Activated T-helper 1 cell treated with anti-CD3 and anti-CD28 coated beads, Interleukin-12 subunit alpha, Interleukin-12 subunit beta, Interleukin-2, Interleukin-4 antibody, amounts not matched to agents 30 ng/mL and 10 ng/mL and 1 ng/mL, durations not matched to agents 14 hours and 24 hours and 36 hours (primary cell): Measurements from ENCODE around the gene BRF1. TPM values are rescaled to one million over a fixed set of nuclear protein-coding genes. Genes with fewer than 3 reads are reported as not detected.

Experiments
- DNase-seq: peaks from one replicate; pipeline ENCODE4 v3.0.0; 2021; ENCODE audit warnings: low spot score
- H3K27ac Mint-ChIP-seq: one replicate; pipeline ENCODE4 v1.8.0; 2021; ENCODE audit warnings: mild to moderate bottlenecking, mixed read lengths
- H3K27me3 Mint-ChIP-seq: one replicate; pipeline ENCODE4 v1.8.0; 2022; ENCODE audit warnings: mild to moderate bottlenecking, moderate library complexity, mixed read lengths; ENCODE audit not compliant: insufficient read depth
- H3K36me3 Mint-ChIP-seq: one replicate; pipeline ENCODE4 v1.8.0; 2021; ENCODE audit warnings: low read depth, mixed read lengths
- H3K4me1 Mint-ChIP-seq: one replicate; pipeline ENCODE4 v1.8.0; 2021; ENCODE audit warnings: low read depth, mixed read lengths
- H3K4me3 Mint-ChIP-seq: one replicate; pipeline ENCODE4 v1.8.0; 2021; ENCODE audit warnings: mild to moderate bottlenecking, moderate library complexity, mixed read lengths
- H3K9me3 Mint-ChIP-seq: one replicate; pipeline ENCODE4 v1.8.0; 2021; ENCODE audit warnings: mixed read lengths
- intact Hi-C: fragments of 100-400 bp; cut with micrococcal nuclease; formaldehyde crosslinking; loops from one replicate; pipeline ENCODE4 v1.15.1; 2024
- total RNA-seq: library from RNA; stranded (reverse); gene quantifications from 2 replicates; pipeline ENCODE4 v1.2.3, GENCODE V29; 2022

The BRF1 gene
- total RNA-seq, 1 donor from 2014 or later: 46.9 TPM

DNA sequence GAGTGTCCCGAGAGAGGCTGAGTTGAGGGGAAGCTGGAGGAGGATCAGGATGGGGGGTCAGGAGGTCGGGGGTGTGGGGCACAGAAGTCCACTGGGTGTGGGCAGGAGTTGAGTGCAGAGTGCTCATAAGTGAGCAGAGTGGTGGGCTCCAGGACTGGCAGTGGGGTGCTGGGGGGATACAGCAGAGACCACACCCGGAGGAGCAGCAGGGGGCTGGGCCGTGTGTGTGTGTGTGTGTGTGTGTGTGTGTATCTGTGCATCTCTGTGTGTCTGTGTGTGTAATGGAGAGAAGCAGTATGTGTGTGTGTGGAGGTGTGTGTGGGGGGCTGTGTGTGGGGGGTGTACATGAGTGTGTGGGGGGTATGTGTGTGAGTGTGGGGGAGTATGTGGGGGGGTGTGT is 114.8 kb downstream of the BRF1 start:
- Mint-ChIP-seq H3K4me1 (no peaks in the 10 kb centered on the region), H3K27ac (no peak overlapping the region), H3K27me3 (peaks cover 24% of the 10 kb centered on the region), H3K36me3 (peaks cover 1% of the 10 kb centered on the region), H3K4me3 (no peak overlapping the region), H3K9me3 (no peaks in the 10 kb centered on the region)
- intact Hi-C loops: loop anchor here (5.0 to 10.0 kb wide), 2 partner anchors 59 to 94 kb away; partner anchors contain the start of gene BTBD6
- no peak for DNase-seq

- intact Hi-C loops: loop anchor here (5.0 to 10.0 kb wide), 2 partner anchors 60 to 93 kb away; partner anchors contain the start of gene BTBD6
- Mint-ChIP-seq H3K27ac (no peak overlapping the region), H3K9me3 (no peaks in the 10 kb centered on the region), H3K27me3 (peaks cover 23% of the 10 kb centered on the region), H3K36me3 (peaks cover 1% of the 10 kb centered on the region), H3K4me1 (peaks cover under 1% of the 10 kb centered on the region), H3K4me3 (no peak overlapping the region)
- DNase-seq: no peak
These were observed 115.8 kb downstream of the BRF1 start for GRCh38 chr14:105185001-105185400.

GRCh38 chr14:105184461-105184860 is 116.3 kb downstream of the BRF1 start:
- Mint-ChIP-seq H3K27me3 (peaks cover 20% of the 10 kb centered on the region), H3K9me3 (no peaks in the 10 kb centered on the region), H3K4me1 (peaks cover 5% of the 10 kb centered on the region), H3K36me3 (peaks cover 1% of the 10 kb centered on the region), H3K4me3 (no peak overlapping the region), H3K27ac (no peak overlapping the region)
- no peak for DNase-seq
- intact Hi-C loops: loop anchor here (5.0 to 10.0 kb wide), 2 partner anchors 60 to 118 kb away; partner anchors contain the start of genes BRF1 and BTBD6

- Mint-ChIP-seq H3K4me1 (peaks cover 5% of the 10 kb centered on the region), H3K27ac (no peak overlapping the region), H3K27me3 (peaks cover 17% of the 10 kb centered on the region), H3K36me3 (no peaks in the 10 kb centered on the region), H3K9me3 (no peaks in the 10 kb centered on the region), H3K4me3 (peak overlapping the region; percentile 69)
- intact Hi-C loops: loop anchor here (5.0 to 10.0 kb wide), 2 partner anchors 62 to 120 kb away; partner anchors contain the start of genes BRF1 and BTBD6
- DNase-seq: no peak
These were observed 118.3 kb downstream of the BRF1 start for GRCh38 chr14:105182296-105183020.

- no peak for DNase-seq
- H3K27ac Mint-ChIP-seq: no peak overlapping the region
- peak overlapping the region; percentile 69 for H3K4me3 Mint-ChIP-seq
- intact Hi-C loops: loop anchor here (5.0 to 10.0 kb wide), 2 partner anchors 63 to 121 kb away; partner anchors contain the start of genes BRF1 and BTBD6
- H3K27me3 Mint-ChIP-seq: peaks cover 17% of the 10 kb centered on the region
- H3K36me3 Mint-ChIP-seq: no peaks in the 10 kb centered on the region
- no peaks in the 10 kb centered on the region for H3K9me3 Mint-ChIP-seq
- peaks cover 5% of the 10 kb centered on the region for H3K4me1 Mint-ChIP-seq
These were observed 119.1 kb downstream of the BRF1 start for GRCh38 chr14:105181549-105182295.

- Mint-ChIP-seq H3K4me1 (peaks cover 5% of the 10 kb centered on the region), H3K9me3 (no peaks in the 10 kb centered on the region), H3K27me3 (peaks cover 17% of the 10 kb centered on the region), H3K36me3 (no peaks in the 10 kb centered on the region), H3K4me3 (peak within 1 kb of the TSS; percentile 72), H3K27ac (no peak within 1 kb of the TSS)
- intact Hi-C loops: loop anchor here (5.0 to 10.0 kb wide), 2 partner anchors 64 to 121 kb away; partner anchors contain the start of genes BRF1 and BTBD6
- DNase-seq: peak; percentile 72
These were observed 119.9 kb downstream of the BRF1 start, which contains the start of gene NUDT14 for GRCh38 chr14:105180592-105181548. Gene NUDT14 (minus strand): TSS chr14:105181312. CDS start chr14:105181209, 103 bp downstream.

DNA sequence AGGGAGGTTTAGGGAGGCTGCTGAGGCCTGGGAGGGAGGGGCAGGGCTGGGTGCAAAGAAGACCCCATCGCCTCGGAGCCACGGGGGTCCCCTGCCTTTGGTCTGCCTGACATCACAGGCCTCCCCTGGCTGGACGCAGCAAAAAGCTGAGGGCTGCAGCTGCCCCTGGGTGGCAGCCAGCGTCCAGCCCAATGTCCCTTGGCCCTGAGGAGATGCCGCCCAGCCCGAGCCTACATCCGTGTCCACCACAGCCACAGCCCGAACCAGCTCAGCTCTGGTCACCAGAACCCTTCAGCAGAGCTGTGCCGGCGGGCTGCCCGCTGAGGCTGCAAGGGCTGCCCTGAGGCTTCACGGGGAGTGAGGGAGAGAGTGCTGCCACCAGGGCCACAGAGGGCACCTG is 121.6 kb downstream of the BRF1 start:
- Mint-ChIP-seq H3K9me3 (no peaks in the 10 kb centered on the region), H3K4me3 (no peak overlapping the region), H3K27ac (no peak overlapping the region), H3K27me3 (peaks cover 12% of the 10 kb centered on the region), H3K4me1 (peaks cover 9% of the 10 kb centered on the region), H3K36me3 (no peaks in the 10 kb centered on the region)
- intact Hi-C loops: no loop called here
- DNase-seq: no peak

- Mint-ChIP-seq H3K36me3 (no peaks in the 10 kb centered on the region), H3K27me3 (peaks cover 12% of the 10 kb centered on the region), H3K9me3 (no peaks in the 10 kb centered on the region), H3K4me3 (no peak overlapping the region), H3K27ac (no peak overlapping the region), H3K4me1 (peaks cover 9% of the 10 kb centered on the region)
- intact Hi-C loops: no loop called here
- no peak for DNase-seq
These were observed 122.0 kb downstream of the BRF1 start for GRCh38 chr14:105178868-105179140.

DNA sequence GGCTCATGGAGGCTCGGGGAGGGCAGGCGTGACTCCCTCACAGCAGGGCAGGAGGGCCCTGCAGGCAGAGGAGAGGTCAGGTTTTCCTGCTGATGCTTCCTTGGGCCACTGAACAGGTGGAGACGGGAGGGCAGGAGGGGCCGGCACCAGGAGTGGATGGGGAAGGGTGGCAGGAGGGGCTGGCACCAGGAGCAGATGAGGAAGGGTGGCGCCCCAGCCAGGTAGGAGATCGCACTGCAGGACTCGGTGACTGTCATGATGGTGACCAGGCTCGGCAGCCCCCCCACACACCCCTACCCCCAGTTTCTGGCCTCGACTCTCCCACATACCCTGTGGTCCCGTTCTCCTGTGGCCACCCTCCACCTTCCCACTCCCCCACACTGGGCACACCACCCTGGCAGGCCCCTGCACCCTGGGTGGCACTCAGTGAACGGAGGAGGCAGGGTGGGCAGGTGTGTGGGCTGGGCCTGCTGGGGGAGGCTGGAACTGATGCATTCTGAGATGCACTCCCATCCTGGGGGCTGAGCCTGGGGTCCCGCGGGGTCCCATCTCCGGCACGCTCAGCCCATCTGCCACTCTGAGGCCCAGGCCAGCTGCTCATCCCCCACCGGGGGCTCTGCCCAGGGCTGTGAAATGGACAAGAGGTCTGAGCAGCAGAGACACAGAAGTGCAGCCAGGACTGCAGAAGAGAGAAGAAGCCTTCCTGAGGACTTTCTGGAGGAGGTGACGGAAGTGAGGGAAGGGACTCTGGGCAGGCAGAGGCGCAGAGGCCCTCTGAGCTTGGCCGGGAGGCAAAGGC is 122.5 kb downstream of the BRF1 start:
- Mint-ChIP-seq H3K4me1 (peaks cover 9% of the 10 kb centered on the region), H3K36me3 (no peaks in the 10 kb centered on the region), H3K27me3 (peaks cover 8% of the 10 kb centered on the region), H3K4me3 (no peak overlapping the region), H3K9me3 (no peaks in the 10 kb centered on the region), H3K27ac (no peak overlapping the region)
- intact Hi-C loops: no loop called here
- DNase-seq: no peak

DNA sequence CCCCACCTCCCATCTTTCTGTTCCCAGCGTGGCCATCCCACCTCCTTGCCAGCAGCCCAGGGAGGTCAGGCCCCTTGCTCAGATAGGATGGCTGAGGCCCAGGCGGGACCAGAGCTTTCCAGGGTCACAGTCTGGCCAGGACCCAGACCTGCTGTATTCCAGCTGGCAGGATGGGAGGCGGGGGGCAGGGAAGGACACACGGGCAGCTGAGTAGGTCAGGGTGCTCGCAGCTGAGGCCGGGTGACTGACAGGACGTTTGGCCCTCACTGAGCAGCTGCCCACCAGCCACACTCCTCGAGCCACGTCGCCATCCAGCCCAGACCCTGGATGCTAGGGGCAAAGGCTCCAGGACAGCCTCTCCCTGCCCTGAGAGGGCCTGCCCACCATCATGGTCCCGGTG is 123.7 kb downstream of the BRF1 start:
- Mint-ChIP-seq H3K36me3 (no peaks in the 10 kb centered on the region), H3K4me1 (peaks cover 9% of the 10 kb centered on the region), H3K4me3 (no peak overlapping the region), H3K9me3 (no peaks in the 10 kb centered on the region), H3K27ac (no peak overlapping the region), H3K27me3 (peaks cover 2% of the 10 kb centered on the region)
- intact Hi-C loops: no loop called here
- DNase-seq: no peak

GRCh38 chr14:105176513-105176912 is 124.3 kb downstream of the BRF1 start:
- Mint-ChIP-seq H3K27me3 (peaks cover 2% of the 10 kb centered on the region), H3K36me3 (no peaks in the 10 kb centered on the region), H3K4me3 (no peak overlapping the region), H3K9me3 (no peaks in the 10 kb centered on the region), H3K4me1 (peaks cover 9% of the 10 kb centered on the region), H3K27ac (no peak overlapping the region)
- DNase-seq: no peak
- intact Hi-C loops: no loop called here
